ENCODE results near the gene NDUFV2.
"Not testable (repeated sequence)": the region's sequence is repeated elsewhere in the genome, so short reads cannot be mapped to it uniquely, and the experiment has no call there.

Gene NDUFV2

GRCh38 chr18:9102508-9103375 lies at the start of gene NDUFV2:
Gene NDUFV2, plus strand, starts transcription at chr18:9102699. Its CDS starts 45 bp downstream, at chr18:9102744.
- peak; percentile 96 for DNase-seq (ENCODE audit: low spot score)

DNA sequence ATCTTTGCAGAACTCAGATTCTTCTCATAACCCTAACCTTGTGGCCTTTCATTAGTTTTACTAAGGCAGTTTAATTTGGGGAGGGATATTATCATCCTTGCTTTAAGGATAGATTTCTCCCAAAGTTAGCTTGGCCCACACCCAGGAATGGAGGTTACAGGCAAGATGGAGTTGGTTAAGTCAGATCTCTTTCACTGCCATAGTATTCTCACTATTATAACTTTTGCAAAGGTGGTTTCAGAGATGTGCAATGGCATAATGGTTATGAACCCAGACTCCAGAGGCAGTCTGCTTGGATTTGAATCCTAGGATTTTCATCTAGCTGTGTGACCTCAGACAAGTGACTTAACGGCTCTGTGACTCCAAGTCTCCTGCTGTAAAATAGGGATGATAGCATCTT lies 48.7 kb upstream of the NDUFV2 start:
- no peak for DNase-seq (ENCODE audit: low spot score)

GRCh38 chr18:9055185-9055584 lies 47.3 kb upstream of the NDUFV2 start:
- peak; percentile 48 for DNase-seq (ENCODE audit: low spot score)

GRCh38 chr18:9055626-9056025 lies 46.9 kb upstream of the NDUFV2 start:
- no peak for DNase-seq (ENCODE audit: low spot score)

DNA sequence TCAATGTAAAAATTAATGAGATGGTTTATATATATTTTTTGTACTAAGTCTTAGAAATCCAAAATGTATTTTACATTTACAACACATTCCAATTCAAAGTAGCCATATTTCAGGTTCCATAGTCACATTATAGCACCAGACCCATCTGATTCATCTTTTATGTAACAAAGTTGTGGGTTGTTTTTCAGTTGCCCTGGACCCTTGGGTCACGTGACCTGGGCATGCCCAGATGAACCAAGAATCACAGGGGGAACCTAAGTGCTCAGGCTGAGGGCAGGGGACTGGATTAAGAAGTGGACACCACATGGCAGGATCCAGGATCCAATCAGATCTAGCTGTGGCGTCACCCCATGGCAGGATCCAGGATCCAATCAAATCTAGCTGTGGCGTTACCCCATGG lies 44.9 kb upstream of the NDUFV2 start:
- no peak for DNase-seq (ENCODE audit: low spot score)

GRCh38 chr18:9058406-9058805 lies 44.1 kb upstream of the NDUFV2 start:
- DNase-seq (ENCODE audit: low spot score), result no peak

DNA sequence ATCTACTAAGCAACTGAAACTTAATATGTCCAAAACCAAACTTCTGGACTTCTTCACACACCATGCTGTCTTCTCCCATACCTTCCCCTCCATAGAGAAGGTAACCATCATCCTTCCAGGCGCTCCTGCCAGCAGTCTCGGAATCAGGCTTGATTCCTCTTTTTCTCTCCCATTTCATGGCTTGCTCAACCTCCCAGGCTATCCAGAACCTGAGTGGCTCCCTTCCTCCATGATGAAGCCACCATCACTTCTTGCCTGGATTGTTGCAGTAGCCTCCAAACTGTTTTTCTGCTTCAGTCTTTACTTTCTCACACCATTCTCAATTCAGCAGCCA lies 40.1 kb upstream of the NDUFV2 start:
- DNase-seq (ENCODE audit: low spot score), result no peak

- no peak for DNase-seq (ENCODE audit: low spot score)
Observed at GRCh38 chr18:9065864-9066263, 36.6 kb upstream of the NDUFV2 start.

- no peak for DNase-seq (ENCODE audit: low spot score)
Observed at GRCh38 chr18:9066358-9066757, 36.1 kb upstream of the NDUFV2 start.

DNA sequence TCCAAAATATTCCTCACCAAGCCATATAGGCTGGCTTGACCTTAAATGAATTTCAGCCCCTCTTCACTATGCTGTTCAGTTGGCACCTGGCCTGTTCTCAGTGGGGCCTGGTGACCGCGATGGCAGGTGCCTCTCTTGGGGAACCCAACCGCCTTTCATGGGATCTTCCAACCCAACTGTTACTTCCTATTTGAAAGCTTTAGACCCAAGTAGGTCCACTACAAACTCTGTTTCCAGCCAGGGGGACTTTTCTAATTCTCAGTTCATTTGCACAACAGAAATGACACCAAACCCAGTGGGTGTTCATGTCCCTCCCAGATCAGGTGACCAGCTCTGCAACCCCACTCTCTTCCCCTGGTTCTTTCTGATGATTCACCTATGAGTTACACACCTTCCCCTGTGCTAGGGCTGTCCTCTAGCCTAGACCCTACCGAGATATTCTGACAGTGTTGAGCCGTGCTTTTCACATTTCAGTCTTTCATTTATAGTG lies 35.6 kb upstream of the NDUFV2 start:
- DNase-seq (ENCODE audit: low spot score), result no peak

GRCh38 chr18:9067823-9068222 lies 34.7 kb upstream of the NDUFV2 start:
- no peak for DNase-seq (ENCODE audit: low spot score)

GRCh38 chr18:9068346-9068745 lies 34.2 kb upstream of the NDUFV2 start:
- no peak for DNase-seq (ENCODE audit: low spot score)

- no peak for DNase-seq (ENCODE audit: low spot score)
Observed at GRCh38 chr18:9069601-9070000, 32.9 kb upstream of the NDUFV2 start.

- no peak for DNase-seq (ENCODE audit: low spot score)
Observed at GRCh38 chr18:9070212-9070611, 32.3 kb upstream of the NDUFV2 start.

DNA sequence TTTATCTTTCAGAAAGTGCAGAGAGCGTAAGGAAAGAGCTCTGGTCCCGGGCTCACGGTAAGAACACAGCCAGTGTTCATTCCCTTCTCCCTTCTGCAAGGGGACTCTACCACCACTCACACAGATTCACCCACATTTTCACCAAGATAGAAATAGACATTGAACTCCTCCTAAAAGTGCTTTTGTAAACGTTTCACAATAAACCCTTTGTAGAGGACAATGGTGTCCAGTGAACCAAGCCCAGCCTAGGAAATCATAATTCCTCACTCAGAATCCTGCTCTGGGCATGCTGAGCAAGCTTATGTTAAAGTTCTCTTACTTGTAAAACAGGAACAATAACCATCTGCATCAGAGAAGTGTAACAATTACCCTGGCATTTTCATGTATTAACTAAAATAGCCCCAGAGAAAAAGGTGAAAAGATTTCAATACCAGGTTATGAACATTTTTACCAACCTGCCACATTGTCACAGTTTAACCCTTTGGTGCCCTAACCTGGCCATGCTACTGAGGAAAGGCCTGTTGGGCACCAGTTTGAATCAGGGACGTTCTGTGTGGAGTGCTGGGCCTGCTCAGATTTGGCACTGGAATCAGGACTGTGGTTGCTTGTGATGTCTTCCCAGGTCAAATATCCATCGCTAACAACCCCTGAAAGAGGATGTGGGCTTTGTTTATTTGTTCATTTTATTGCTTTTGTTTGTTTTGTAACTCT lies 22.5 kb upstream of the NDUFV2 start:
- no peak for DNase-seq (ENCODE audit: low spot score)

DNA sequence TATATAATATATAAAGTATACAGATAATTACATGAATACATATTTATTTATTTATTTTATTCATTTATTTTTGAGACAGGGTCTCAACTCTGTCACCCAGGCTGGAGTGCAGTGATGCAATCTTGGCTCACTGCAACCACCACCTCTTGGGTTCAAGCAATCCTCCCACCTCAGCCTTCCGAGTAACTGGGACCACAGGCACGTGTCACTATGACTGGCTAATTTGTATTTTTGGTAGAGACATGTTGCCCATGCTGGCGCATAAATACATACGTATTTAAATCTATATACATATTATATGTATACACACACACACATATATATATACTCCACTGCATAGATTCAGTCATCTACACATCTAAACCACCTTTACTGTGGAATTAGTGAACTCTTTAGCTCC lies 20.6 kb upstream of the NDUFV2 start:
- DNase-seq (ENCODE audit: low spot score), result no peak

- DNase-seq (ENCODE audit: low spot score), result no peak
Observed at GRCh38 chr18:9082711-9083510, 19.6 kb upstream of the NDUFV2 start.

- no peak for DNase-seq (ENCODE audit: low spot score)
Observed at GRCh38 chr18:9086015-9086414, 16.5 kb upstream of the NDUFV2 start.

DNA sequence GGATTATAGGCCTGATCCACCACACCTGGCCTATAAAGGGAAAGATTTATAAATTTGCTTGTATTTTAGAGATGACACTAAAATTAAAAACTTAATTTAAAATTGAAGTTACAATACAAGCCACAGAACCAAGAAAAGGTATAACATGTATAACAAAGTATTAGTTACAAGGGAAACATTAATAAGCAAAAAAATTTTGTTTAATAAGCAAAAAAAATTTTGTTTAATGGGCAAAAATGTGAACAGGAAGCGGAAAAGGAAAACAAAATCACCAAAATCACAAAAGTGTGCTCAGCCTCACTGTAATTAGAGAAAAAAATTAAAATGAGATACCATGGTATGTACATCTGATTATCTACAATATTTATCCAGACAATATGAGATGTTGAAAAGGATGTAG lies 15.9 kb upstream of the NDUFV2 start:
- no peak for DNase-seq (ENCODE audit: low spot score)

- no peak for DNase-seq (ENCODE audit: low spot score)
Observed at GRCh38 chr18:9087144-9087543, 15.4 kb upstream of the NDUFV2 start.

GRCh38 chr18:9088252-9088651 lies 14.2 kb upstream of the NDUFV2 start:
- DNase-seq (ENCODE audit: low spot score), result no peak

DNA sequence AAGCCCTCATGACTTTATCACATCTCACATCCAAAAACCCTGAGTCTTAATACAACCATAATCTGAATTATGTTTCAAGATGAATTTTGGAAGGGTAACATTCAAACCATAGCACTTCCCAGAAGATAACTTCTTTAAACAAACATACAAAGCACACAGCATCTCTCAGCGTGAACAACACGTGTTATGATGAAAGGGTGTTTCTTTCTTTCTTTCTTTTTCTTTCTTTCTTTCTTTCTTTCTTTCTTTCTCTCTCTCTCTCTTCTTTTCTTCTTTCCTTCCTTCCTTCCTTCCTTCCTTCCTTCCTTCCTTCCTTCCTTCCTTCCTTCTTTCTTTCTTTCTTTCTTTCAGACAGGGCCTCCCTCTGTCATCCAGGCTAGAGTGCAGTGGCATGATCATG lies 13.8 kb upstream of the NDUFV2 start:
- DNase-seq (ENCODE audit: low spot score), result not testable (repeated sequence)

DNA sequence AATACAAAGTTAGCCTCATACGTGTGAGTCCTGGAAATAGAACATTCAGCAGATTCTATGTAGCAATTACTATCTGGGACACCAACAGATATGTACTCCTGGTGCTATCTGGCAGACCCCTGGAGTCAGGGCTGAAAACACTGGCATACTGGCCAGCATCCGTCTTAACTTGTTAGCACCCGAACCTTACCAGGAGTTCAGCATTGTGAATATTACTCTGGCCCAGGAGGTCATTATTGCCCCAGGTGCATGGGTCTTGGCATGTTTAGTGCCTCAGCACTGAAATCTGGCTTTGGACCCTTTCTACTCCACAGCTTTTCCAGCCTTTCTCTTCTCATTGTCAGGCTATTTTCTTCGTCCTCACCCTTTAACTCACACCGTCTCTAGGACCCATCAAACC lies 11.9 kb upstream of the NDUFV2 start:
- DNase-seq (ENCODE audit: low spot score), result no peak

Data from AG08396 (cell line).